IPS DF 6.9 (cell line): ENCODE measurements around the gene CCND1.
"Not testable (repeated sequence)": the region's sequence is repeated elsewhere in the genome, so short reads cannot be mapped to it uniquely, and the experiment has no call there.

ENCODE experiments used
- DNase-seq: peaks from one replicate; pipeline ENCODE4 v3.0.0-alpha.2; 2013; ENCODE audit warnings: low read depth, low spot score
- H3K27ac ChIP-seq: one replicate; pipeline ENCODE4 v1.5.1; 2013; ENCODE audit warnings: low read length, control low read depth
- H3K27me3 ChIP-seq: 2 replicates; pipeline ENCODE4 v1.6.1; 2013; ENCODE audit warnings: mild to moderate bottlenecking, low read length; ENCODE audit not compliant: control insufficient read depth, insufficient read depth
- H3K36me3 ChIP-seq: 2 replicates; pipeline ENCODE4 v1.6.1; 2013; ENCODE audit warnings: low read length; ENCODE audit not compliant: control insufficient read depth, insufficient read depth
- H3K4me1 ChIP-seq: 2 replicates; pipeline ENCODE4 v1.6.1; 2013; ENCODE audit warnings: low read length; ENCODE audit not compliant: control insufficient read depth, insufficient read depth
- H3K4me3 ChIP-seq: 2 replicates; pipeline ENCODE4 v1.5.1; 2013; ENCODE audit warnings: mild to moderate bottlenecking, low read length
- H3K9me3 ChIP-seq: 2 replicates; pipeline ENCODE4 v1.6.1; 2013; ENCODE audit warnings: low read length, inconsistent platforms; ENCODE audit not compliant: control insufficient read depth, insufficient read depth
- WGBS: extraction: QIAGEN DNeasy Blood & Tissue Kit; methylation state at CpG from one replicate; pipeline ENCODE4 v1.1.7; 2013; ENCODE audit warnings: mixed read lengths, missing lambda C conversion rate; ENCODE audit not compliant: insufficient read length, insufficient coverage; 5-methylcytosine and 5-hydroxymethylcytosine counted together

Gene CCND1

GRCh38 chr11:69682681-69683326 lies 41.8 kb downstream of the CCND1 start:
- WGBS, result no CpG with 5 or more reads among the region's 7 CpGs
- Histone ChIP-seq H3K27ac (no peak overlapping the region), H3K4me3 (no peak overlapping the region), H3K27me3 (no peaks in the 10 kb centered on the region), H3K9me3 (no peaks in the 10 kb centered on the region), H3K36me3 (no peaks in the 10 kb centered on the region), H3K4me1 (no peaks in the 10 kb centered on the region)
- no peak for DNase-seq

DNA sequence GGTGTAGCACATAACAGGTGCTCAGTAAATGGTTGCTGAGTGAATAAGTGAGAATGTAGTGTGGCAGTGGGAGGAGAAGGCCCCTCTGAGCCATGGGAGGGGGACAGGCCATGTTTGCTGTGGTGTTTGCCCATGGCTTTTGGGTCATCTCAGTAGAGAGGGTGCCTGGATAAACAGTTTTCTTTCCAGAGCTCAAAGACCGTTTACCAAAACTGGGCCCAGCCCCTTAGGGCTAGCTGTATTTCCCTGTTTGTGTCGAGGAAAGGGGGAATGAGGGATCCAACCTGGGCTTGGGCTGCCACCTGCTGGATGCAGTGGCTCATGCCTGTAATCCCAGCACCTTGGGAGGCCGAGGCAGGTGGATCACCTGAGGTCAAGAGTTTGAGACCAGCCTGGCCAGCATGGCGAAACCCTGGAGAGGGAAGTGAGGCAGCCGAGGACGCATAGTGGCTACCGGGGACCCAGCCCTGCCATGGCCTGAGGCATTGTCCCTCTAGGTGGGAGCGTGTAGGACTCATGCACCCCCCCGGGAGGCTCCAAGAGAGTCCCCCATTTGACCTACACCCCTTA lies 42.9 kb downstream of the CCND1 start:
- Histone ChIP-seq H3K27me3 (no peaks in the 10 kb centered on the region; the same call in 1 of the 2 replicates), H3K4me1 (no peaks in the 10 kb centered on the region)
- no peak for DNase-seq

GRCh38 chr11:69684651-69685050 lies 43.7 kb downstream of the CCND1 start:
- Histone ChIP-seq H3K27ac (no peak overlapping the region), H3K4me3 (no peak overlapping the region), H3K27me3 (no peaks in the 10 kb centered on the region; the same call in 1 of the 2 replicates), H3K4me1 (no peaks in the 10 kb centered on the region), H3K9me3 (no peaks in the 10 kb centered on the region), H3K36me3 (no peaks in the 10 kb centered on the region)
- no peak for DNase-seq
- WGBS, result no CpG with 5 or more reads among the region's 11 CpGs

More for the DNA sequence above, 42.9 kb downstream of the CCND1 start:
- H3K36me3 ChIP-seq, result no peaks in the 10 kb centered on the region
- H3K9me3 ChIP-seq, result no peaks in the 10 kb centered on the region
- H3K4me3 ChIP-seq, result no peak overlapping the region
- H3K27ac ChIP-seq, result no peak overlapping the region
- WGBS, result no CpG with 5 or more reads among the region's 9 CpGs

GRCh38 chr11:69685348-69685747 lies 44.4 kb downstream of the CCND1 start:
- no CpG with 5 or more reads among the region's 8 CpGs for WGBS
- H3K4me3 ChIP-seq, result no peak overlapping the region
- H3K4me1 ChIP-seq, result no peaks in the 10 kb centered on the region
- no peaks in the 10 kb centered on the region for H3K9me3 ChIP-seq
- H3K27me3 ChIP-seq, result no peaks in the 10 kb centered on the region; the same call in 1 of the 2 replicates
- H3K36me3 ChIP-seq, result no peaks in the 10 kb centered on the region
- no peak for DNase-seq
- no peak overlapping the region for H3K27ac ChIP-seq

- Histone ChIP-seq H3K4me3 (no peak overlapping the region), H3K9me3 (no peaks in the 10 kb centered on the region), H3K27ac (no peak overlapping the region), H3K27me3 (no peaks in the 10 kb centered on the region; the same call in 1 of the 2 replicates), H3K36me3 (no peaks in the 10 kb centered on the region), H3K4me1 (no peaks in the 10 kb centered on the region)
- DNase-seq, result no peak
- WGBS, result no CpG with 5 or more reads among the region's 13 CpGs
Measured at GRCh38 chr11:69686452-69686851, 45.5 kb downstream of the CCND1 start.

DNA sequence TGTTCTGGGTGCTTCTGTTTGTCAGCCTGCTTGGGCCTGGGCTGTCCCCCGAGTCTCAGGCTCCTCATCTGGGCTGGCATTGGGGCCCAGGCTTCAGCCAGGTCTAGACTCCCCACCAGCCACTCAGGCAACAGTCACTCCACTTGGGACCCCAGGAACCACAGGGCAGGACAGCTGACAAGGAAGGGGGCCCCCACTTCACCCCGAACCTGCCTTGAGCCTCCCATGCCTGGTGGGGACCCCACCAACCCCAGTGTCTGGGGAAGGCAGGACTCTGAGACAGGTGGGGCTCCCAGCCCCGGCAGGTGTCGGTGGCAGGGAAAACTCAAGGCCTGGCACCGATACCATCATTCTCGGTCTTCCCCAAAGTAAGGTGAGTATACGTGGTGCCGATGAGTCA lies 45.9 kb downstream of the CCND1 start:
- no CpG with 5 or more reads among the region's 8 CpGs for WGBS
- no peak overlapping the region for H3K27ac ChIP-seq
- no peaks in the 10 kb centered on the region; the same call in 1 of the 2 replicates for H3K27me3 ChIP-seq
- no peaks in the 10 kb centered on the region for H3K4me1 ChIP-seq
- no peak for DNase-seq
- H3K9me3 ChIP-seq, result no peaks in the 10 kb centered on the region
- H3K4me3 ChIP-seq, result no peak overlapping the region
- no peaks in the 10 kb centered on the region for H3K36me3 ChIP-seq

DNA sequence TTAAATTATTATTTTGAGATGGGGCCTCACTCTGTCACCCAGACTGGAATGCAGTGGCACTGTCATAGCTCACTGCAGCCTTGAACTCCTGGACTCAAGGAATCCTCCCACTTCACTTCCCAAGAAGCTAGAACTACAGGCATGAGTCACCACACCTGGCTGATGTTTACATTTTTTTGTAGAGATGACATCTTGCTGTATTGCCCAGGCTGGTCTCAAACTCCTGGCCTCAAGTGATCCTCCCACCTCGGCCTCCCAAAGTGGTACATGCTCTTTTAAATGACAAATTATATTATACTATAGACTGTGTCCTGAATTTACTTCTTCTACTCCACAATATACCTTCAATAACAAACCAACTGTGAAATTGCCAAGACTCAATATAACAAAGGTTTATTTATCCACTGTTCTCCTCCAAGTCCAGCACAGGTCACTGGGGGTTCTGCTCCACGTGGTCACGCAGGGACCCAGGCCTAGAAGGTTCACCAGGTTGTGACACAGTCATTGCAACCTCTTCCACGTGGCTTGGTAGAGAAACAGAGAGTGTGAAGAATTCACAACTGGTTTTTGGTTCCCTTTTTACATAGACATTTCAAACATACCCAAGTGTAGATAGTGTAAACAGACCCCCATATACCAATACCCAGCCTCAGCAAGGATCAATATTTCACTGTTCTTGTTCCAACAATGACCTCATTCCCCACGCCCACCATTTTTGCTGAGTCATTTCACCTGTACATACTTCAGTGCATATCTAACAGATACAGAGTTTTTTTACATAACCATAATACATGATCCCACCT lies 47.2 kb downstream of the CCND1 start:
- not testable (repeated sequence) for H3K27ac ChIP-seq, H3K9me3 ChIP-seq, H3K27me3 ChIP-seq, H3K4me3 ChIP-seq, H3K36me3 ChIP-seq, DNase-seq, H3K4me1 ChIP-seq
- WGBS, result no CpG with 5 or more reads among the region's 5 CpGs

DNA sequence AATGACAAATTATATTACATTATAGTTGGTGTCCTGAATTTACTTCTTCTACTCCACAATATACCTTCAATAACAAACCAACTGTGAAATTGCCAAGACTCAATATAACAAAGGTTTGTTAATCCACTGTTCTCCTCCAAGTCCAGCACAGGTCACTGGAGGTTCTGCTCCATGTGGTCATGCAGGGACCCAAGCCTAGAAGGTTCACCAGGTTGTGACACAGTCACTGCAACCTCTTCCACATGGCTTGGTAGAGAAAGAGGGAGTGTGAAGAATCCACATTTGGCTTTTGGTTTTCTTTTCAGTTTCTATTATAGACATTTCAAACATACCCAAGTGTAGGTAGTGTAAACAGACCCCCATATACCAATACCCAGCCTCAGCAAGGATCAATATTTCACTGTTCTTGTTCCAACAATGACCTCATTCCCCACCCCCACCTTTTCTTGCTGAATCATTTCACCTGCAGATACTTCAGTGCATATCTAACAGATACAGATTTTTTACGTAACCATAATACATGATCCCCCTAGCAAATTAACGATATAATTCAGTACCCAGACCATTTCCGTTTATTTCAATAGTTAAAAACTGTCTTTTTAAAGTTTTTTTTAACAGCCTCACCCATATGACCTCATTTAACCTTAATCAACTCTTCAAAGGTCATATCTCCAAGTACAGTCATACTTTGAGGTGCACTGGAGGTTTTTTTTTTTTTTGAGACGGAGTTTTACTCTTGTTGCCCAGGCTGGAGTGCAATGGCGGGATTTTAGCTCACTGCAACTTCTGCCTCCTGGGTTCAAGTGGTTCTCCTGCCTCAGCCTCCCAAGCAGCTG lies 48.7 kb downstream of the CCND1 start:
- H3K4me1 ChIP-seq, result no peaks in the 10 kb centered on the region
- no peak for DNase-seq
- no peaks in the 10 kb centered on the region for H3K9me3 ChIP-seq
- no peak overlapping the region for H3K27ac ChIP-seq
- no CpG with 5 or more reads among the region's 5 CpGs for WGBS
- H3K4me3 ChIP-seq, result no peak overlapping the region
- H3K36me3 ChIP-seq, result no peaks in the 10 kb centered on the region
- H3K27me3 ChIP-seq, result no peaks in the 10 kb centered on the region; the same call in 1 of the 2 replicates

- no peaks in the 10 kb centered on the region for H3K9me3 ChIP-seq
- no peaks in the 10 kb centered on the region for H3K4me1 ChIP-seq
- WGBS, result no CpG with 5 or more reads among the region's 2 CpGs
- H3K27me3 ChIP-seq, result no peaks in the 10 kb centered on the region; the same call in 1 of the 2 replicates
- no peak overlapping the region for H3K27ac ChIP-seq
- H3K4me3 ChIP-seq, result no peak overlapping the region
- DNase-seq, result no peak
- H3K36me3 ChIP-seq, result no peaks in the 10 kb centered on the region
Measured at GRCh38 chr11:69691463-69691862, 50.5 kb downstream of the CCND1 start.

- H3K4me1 ChIP-seq, result no peaks in the 10 kb centered on the region
- H3K27me3 ChIP-seq, result no peaks in the 10 kb centered on the region; the same call in 1 of the 2 replicates
- H3K36me3 ChIP-seq, result no peaks in the 10 kb centered on the region
- H3K9me3 ChIP-seq, result no peaks in the 10 kb centered on the region
- H3K27ac ChIP-seq, result no peak overlapping the region
- no peak for DNase-seq
- no peak overlapping the region for H3K4me3 ChIP-seq
Measured at GRCh38 chr11:69692422-69692821, 51.5 kb downstream of the CCND1 start.
